ENCODE measurements around the gene TTC16. TPM values are rescaled to one million over a fixed set of nuclear protein-coding genes. Genes with fewer than 3 reads are reported as not detected.
"Not testable (repeated sequence)": the region's sequence is repeated elsewhere in the genome, so short reads cannot be mapped to it uniquely, and the experiment has no call there.

TTC16 gene
- total RNA-seq, 1 donor from 2014 or later, result 0.15 TPM

DNA sequence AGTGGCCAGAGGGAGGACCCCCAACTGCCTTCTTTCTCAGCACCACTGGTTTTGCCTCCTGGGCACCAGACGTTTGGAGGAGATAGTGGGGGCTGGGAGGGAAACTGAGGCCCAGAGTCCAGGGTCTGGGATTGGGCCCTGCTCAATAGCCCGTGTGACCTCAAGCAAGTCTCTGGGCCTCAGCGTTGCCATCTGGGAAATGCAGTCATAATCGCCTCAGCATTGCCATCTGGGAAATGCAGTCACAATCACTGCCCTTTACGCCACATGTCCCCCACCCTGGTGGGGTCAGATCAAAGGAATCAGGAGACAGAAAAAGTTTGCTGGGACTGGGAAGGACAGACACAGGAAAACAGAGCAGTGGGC is 61.0 kb downstream of the TTC16 start:
- no peak for ATAC-seq
- DNase-seq, result no peak
- intact Hi-C loops (cut with micrococcal nuclease), result no loop called here

DNA sequence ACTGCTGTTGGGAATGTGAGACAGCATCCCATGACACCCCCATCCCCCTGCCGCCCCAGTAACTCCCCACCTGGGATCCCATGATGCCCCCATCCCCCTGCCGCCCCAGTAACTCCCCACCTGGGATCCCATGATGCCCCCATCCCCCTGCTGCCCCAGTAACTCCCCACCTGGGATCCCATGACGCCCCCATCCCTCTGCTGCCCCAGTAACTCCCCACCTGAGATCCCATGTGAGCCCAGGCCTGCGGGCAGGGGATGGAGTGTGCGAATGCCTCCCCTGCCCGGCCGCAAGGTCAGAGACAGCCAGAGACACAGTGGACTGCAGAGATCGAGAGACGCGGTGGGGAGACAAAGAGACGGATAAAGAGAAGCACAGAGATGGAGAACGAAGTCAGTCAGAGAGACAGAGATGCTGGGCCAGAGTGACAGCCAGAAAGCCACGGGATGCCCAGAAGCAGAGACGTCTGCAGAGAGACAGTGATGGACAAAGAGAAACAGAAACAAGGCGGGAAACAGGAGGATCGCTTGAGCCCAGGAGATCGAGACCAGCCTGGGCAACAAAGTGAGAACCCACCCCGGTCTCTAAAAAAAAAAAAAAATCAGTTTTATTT is 61.6 kb downstream of the TTC16 start:
- no peak for ATAC-seq
- no peak for DNase-seq
- intact Hi-C loops (cut with micrococcal nuclease), result no loop called here

DNA sequence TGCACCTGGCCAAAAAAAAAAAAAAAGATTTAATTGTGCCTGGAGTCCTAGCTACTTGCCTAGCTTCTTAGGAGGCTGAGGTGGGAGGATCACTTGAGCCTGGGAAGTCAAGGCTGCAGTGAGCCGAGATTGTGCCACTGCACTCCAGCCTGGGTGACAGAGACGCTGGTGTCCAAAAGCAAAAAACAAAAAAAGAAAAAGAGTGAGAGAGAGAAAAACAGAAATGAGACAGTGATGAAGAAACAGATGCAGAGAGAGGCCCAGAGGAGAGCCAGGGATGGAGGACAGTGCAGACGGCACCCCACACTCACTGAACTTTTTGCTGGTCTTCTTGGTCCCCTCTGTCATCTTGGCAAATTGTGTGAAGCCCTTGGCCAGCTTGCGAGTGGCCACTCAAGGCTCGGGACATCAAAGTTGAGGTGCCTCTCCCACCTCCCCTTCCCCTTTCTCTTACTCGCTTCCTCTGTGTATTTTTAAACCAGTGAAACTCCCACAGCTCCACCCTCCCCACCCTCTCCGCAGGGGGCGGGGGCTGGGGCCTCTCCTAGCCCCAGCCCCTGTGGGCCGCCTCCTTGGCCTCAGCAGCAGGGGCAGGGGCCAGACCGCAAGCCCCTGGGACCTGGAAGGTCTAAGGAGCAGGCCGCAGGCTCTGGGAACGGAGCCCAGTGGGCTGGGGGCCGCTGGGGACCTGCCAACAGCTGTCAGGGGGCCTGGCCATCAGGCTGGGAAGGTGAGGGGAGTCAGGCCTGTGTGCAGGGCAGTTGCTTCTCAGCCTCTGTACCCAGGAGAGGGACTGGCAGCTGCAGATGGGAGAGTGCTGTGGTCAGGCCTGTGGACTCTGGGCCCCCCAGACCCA is 62.6 kb downstream of the TTC16 start, which contains the start of gene SH2D3C:
Gene SH2D3C, minus strand, starts transcription at position 387 of the 856 bp plus-strand sequence. Its CDS starts 39 bp downstream, at position 348.
- ATAC-seq (peak; percentile 76), DNase-seq (peak; percentile 75)
- intact Hi-C loops (cut with micrococcal nuclease), result no loop called here

DNA sequence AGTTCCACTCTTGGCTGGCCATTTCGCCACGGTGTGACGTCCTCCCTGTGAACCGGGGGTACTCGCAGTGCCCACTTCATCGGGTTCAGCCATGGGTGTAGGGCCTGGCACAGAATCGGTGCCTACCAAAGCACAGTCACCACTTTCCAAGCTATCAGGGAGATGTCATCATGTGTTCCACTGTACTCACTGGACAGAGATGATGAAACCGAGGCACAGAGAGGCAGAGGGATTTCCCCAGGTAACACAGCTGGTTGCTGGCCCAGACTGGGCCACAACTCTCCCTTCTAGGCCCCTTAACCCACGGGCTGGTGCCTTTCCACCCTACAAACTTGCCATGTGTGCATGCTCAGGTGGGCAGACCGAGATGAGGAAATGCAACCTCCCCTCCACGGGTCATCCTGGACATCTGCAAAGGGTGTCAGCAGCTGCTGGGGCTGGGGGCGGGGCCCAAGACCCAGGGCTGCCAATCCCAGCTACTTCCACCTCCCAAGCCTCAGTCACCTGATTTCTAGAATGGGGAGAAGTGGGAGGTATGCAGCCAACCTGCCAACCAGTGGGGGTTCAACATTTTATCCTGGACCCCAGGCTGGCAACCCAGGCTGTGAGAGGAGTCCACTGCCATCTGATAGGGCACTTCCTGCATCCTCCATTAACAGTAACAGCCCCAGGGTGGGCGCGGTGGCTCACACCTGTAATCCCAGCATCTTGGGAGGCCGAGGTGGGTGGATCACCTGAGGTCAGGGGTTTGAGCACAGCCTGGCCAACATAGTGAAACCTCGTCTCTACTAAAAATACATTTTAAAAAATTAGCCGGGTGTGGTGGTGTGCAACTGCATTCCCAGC is 63.5 kb downstream of the TTC16 start:
- peak; percentile 33 for ATAC-seq
- no peak for DNase-seq
- intact Hi-C loops (cut with micrococcal nuclease), result no loop called here

DNA sequence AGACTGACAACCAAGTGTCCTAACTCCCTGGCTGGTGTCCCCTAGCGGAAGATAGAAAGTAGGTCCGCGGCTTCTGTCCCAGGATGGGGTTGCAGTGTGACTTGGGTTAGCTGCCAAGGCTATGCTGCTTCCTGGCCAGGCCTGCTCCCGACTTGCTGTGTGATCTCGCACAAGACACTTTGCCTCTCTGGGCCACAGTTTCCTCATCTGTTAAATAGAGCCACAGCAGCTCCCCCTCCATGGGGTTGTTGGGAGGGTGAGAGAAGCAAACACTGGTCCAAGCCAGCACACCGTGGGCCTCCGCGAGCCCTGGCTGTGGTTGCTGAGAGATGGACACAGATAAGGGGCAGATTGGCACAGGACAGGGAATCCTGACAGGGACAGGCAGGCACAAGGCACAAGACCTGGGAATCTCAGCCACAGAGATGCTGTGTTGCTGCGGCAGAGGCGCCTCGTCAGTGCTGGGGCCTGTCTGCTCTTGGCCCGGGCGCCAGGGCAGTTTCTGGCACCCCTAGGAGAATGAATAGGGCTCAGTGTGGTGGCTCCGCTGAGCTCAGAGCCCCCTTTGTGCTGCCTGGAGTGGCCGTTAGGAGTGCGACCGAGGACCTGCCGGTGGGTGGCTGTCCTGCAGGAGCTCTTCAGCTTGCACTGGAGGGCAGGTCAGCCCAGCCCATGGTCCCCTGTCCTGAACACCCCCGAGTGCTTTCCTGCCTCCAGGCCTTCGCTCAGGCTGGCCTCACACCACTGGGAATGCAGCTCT is 64.4 kb downstream of the TTC16 start:
- ATAC-seq (no peak), DNase-seq (no peak)
- intact Hi-C loops (cut with micrococcal nuclease), result loop anchor here (5.0 to 10.0 kb wide), 2 partner anchors 43 to 94 kb away; partner anchors contain the start of genes AK1 and TOR2A

DNA sequence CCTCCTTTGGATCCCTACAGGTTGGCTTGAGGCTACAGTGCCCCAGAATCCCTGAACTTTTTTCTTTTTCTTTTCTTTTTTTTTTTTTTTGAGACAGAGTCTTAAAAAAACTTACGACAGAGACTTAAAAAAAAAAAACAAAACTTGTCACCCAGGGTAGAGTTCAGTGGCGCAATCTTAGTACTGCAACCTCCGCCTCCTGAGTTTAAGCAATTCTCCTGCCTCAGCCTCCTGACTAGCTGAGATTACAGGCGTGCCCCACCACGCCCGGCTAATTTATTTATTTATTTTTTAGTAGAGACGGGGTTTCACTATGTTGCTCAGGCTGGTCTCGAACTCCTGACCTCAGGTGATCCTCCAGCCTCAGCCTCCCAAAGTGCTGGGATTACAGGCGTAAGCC is 65.0 kb downstream of the TTC16 start:
- intact Hi-C loops (cut with micrococcal nuclease), result loop anchor here (5.0 to 10.0 kb wide), 2 partner anchors 44 to 94 kb away; partner anchors contain the start of genes AK1 and TOR2A
- DNase-seq, ATAC-seq: not testable (repeated sequence)

Other genes with a start within 250 kb of the TTC16 start
- gene STXBP1, start 103.8 kb upstream of the TTC16 start, total RNA-seq, result 49.4 TPM
- not detected for gene CFAP157, start 9.1 kb upstream of the TTC16 start, total RNA-seq
- 13.4 TPM for gene PTRH1, start 416 bp upstream of the TTC16 start, total RNA-seq
- gene TOR2A, start 19.2 kb downstream of the TTC16 start, total RNA-seq, result 3.6 TPM
- 18.3 TPM for gene SH2D3C, start 62.6 kb downstream of the TTC16 start, total RNA-seq
- 48.4 TPM for gene CDK9, start 70.0 kb downstream of the TTC16 start, total RNA-seq
- 31.9 TPM for gene FPGS, start 86.8 kb downstream of the TTC16 start, total RNA-seq
- gene ENG, start 138.6 kb downstream of the TTC16 start, total RNA-seq, result 134 TPM
- 853 TPM for gene AK1, start 161.6 kb downstream of the TTC16 start, total RNA-seq
- gene ST6GALNAC6, start 183.5 kb downstream of the TTC16 start, total RNA-seq, result 50.5 TPM
- 28.5 TPM for gene ST6GALNAC4, start 201.0 kb downstream of the TTC16 start, total RNA-seq
- gene PIP5KL1, start 214.7 kb downstream of the TTC16 start, total RNA-seq, result not detected
- gene DPM2, start 221.8 kb downstream of the TTC16 start, total RNA-seq, result 11.1 TPM